RWPE2 (cell line): ENCODE results near the gene ABCA1.

ENCODE experiments used
- ATAC-seq: fragments of 200-7000 bp; cut with Tn5 transposase; 3 replicates; pipeline ENCODE4 v1.9.1; 2021; ENCODE audit warnings: low read depth
- DNase-seq: peaks from one replicate; pipeline ENCODE4 v3.0.0-alpha.2; 2020; ENCODE audit warnings: low spot score
- H3K27ac ChIP-seq: fragments of 450-650 bp; 2 replicates; pipeline ENCODE4 v1.5.1; 2017; ENCODE audit warnings: mild to moderate bottlenecking; ENCODE audit not compliant: poor library complexity, severe bottlenecking
- H3K27me3 ChIP-seq: fragments of 250-450 bp; sonication (Bioruptor Pico); 2 replicates; pipeline ENCODE4 v1.5.1; 2021; ENCODE audit warnings: mild to moderate bottlenecking, moderate library complexity; ENCODE audit not compliant: insufficient read depth, poor library complexity, severe bottlenecking
- H3K36me3 ChIP-seq: fragments of 250-450 bp; sonication (Bioruptor Pico); 2 replicates; pipeline ENCODE4 v1.5.1; 2020; ENCODE audit warnings: low read depth, mild to moderate bottlenecking, moderate library complexity
- H3K4me1 ChIP-seq: fragments of 250-450 bp; sonication (Bioruptor Pico); 2 replicates; pipeline ENCODE4 v1.5.1; 2021; ENCODE audit warnings: mild to moderate bottlenecking, moderate library complexity; ENCODE audit not compliant: insufficient read depth, poor library complexity, severe bottlenecking
- H3K4me3 ChIP-seq: fragments of 250-450 bp; sonication (Bioruptor Pico); 2 replicates; pipeline ENCODE4 v1.5.1; 2021; ENCODE audit warnings: mild to moderate bottlenecking, moderate library complexity; ENCODE audit not compliant: severe bottlenecking
- H3K9me3 ChIP-seq: fragments of 250-450 bp; sonication (Bioruptor Pico); 2 replicates; pipeline ENCODE4 v1.5.1; 2021; ENCODE audit warnings: mild to moderate bottlenecking, moderate library complexity; ENCODE audit not compliant: severe bottlenecking
- CTCF ChIP-seq: fragments of 450-650 bp; IDR thresholded peaks from one replicate; pipeline ENCODE4 v1.5.1; 2017; ENCODE audit warnings: mild to moderate bottlenecking, moderate library complexity; ENCODE audit not compliant: poor library complexity, severe bottlenecking

Gene ABCA1

GRCh38 chr9:104969116-104969515 lies 41.2 kb upstream of the ABCA1 start:
- H3K4me3 ChIP-seq, result no peak overlapping the region
- H3K27ac ChIP-seq, result no peak overlapping the region
- ATAC-seq (no peak), DNase-seq (no peak)
- no peak for TF ChIP-seq CTCF
- H3K9me3 ChIP-seq, result no peaks in the 10 kb centered on the region
- no peaks in the 10 kb centered on the region for H3K36me3 ChIP-seq
- no peaks in the 10 kb centered on the region for H3K27me3 ChIP-seq
- no peaks in the 10 kb centered on the region for H3K4me1 ChIP-seq

- H3K4me3 ChIP-seq, result peak overlapping the region; percentile 70
- TF ChIP-seq CTCF, result no peak
- no peaks in the 10 kb centered on the region for H3K4me1 ChIP-seq
- no peaks in the 10 kb centered on the region for H3K36me3 ChIP-seq
- H3K27me3 ChIP-seq, result no peaks in the 10 kb centered on the region
- H3K9me3 ChIP-seq, result no peaks in the 10 kb centered on the region
- H3K27ac ChIP-seq, result peak overlapping the region; percentile 36
- ATAC-seq (peak; percentile 97), DNase-seq (peak; percentile 83)
These were observed 40.3 kb upstream of the ABCA1 start for GRCh38 chr9:104968025-104968982.

GRCh38 chr9:104963076-104963475 lies 35.1 kb upstream of the ABCA1 start:
- no peak for ATAC-seq
- no peak for DNase-seq
- Histone ChIP-seq H3K36me3 (no peaks in the 10 kb centered on the region), H3K4me1 (peaks cover 16% of the 10 kb centered on the region), H3K4me3 (no peak overlapping the region), H3K9me3 (no peaks in the 10 kb centered on the region), H3K27ac (no peak overlapping the region), H3K27me3 (no peaks in the 10 kb centered on the region)
- TF ChIP-seq CTCF, result no peak

GRCh38 chr9:104961701-104962359 lies 33.9 kb upstream of the ABCA1 start:
- ATAC-seq, result peak; percentile 43; the same call in 2 of the 3 replicates
- H3K4me1 ChIP-seq, result peaks cover 16% of the 10 kb centered on the region
- DNase-seq, result no peak
- H3K36me3 ChIP-seq, result no peaks in the 10 kb centered on the region
- H3K27me3 ChIP-seq, result no peaks in the 10 kb centered on the region
- peak overlapping the region; percentile 57 for H3K27ac ChIP-seq
- no peaks in the 10 kb centered on the region for H3K9me3 ChIP-seq
- H3K4me3 ChIP-seq, result no peak overlapping the region
- no peak for TF ChIP-seq CTCF

GRCh38 chr9:104961238-104961637 lies 33.3 kb upstream of the ABCA1 start:
- ATAC-seq (peak; percentile 99), DNase-seq (peak; percentile 82)
- Histone ChIP-seq H3K36me3 (no peaks in the 10 kb centered on the region), H3K4me1 (peaks cover 16% of the 10 kb centered on the region), H3K9me3 (no peaks in the 10 kb centered on the region), H3K4me3 (no peak overlapping the region), H3K27ac (peak overlapping the region; percentile 57), H3K27me3 (no peaks in the 10 kb centered on the region)
- no peak for TF ChIP-seq CTCF
